Nephron (organoid): ENCODE data around the gene TMEM178A.

Experiments
- H3K27ac Mint-ChIP-seq, 3 experiments: 2 replicates each; pipeline ENCODE4 v1.8.0; 2020; ENCODE audit warnings: mixed read lengths in 3 of 3, mild to moderate bottlenecking in 2 of 3, moderate library complexity in 1 of 3
- H3K27me3 Mint-ChIP-seq: 2 replicates; pipeline ENCODE4 v1.8.0; 2021; ENCODE audit warnings: low read depth, mild to moderate bottlenecking, moderate library complexity, mixed read lengths
- H3K36me3 Mint-ChIP-seq: 2 replicates; pipeline ENCODE4 v1.8.0; 2020; ENCODE audit warnings: low read depth, mixed read lengths
- H3K4me1 Mint-ChIP-seq: 2 replicates; pipeline ENCODE4 v1.8.0; 2020; ENCODE audit warnings: mixed read lengths
- H3K4me3 Mint-ChIP-seq, 3 experiments: 2 replicates each; pipeline ENCODE4 v1.8.0; 2020; ENCODE audit warnings: mild to moderate bottlenecking in 3 of 3, mixed read lengths in 3 of 3, moderate library complexity in 2 of 3
- H3K9me3 Mint-ChIP-seq: 2 replicates; pipeline ENCODE4 v1.8.0; 2020; ENCODE audit warnings: mixed read lengths
- CTCF ChIP-seq, 3 experiments: fragments of 200-600 bp; sonication (generic); IDR thresholded peaks; one replicate each; pipeline ENCODE4 v1.5.0; 2021; ENCODE audit warnings: antibody characterized with exemption in 3 of 3; ENCODE audit not compliant: unreplicated experiment in 3 of 3

The TMEM178A gene

GRCh38 chr2:39631718-39632117 is 34.0 kb upstream of the TMEM178A start:
- TF ChIP-seq CTCF (IDR thresholded peaks at IDR 0.05; ENCODE audit: unreplicated experiment in 3 of 3) = no peak
- H3K27me3 Mint-ChIP-seq = no peaks in the 10 kb centered on the region
- peaks cover 3% of the 10 kb centered on the region for H3K9me3 Mint-ChIP-seq
- peaks cover 2% of the 10 kb centered on the region for H3K4me1 Mint-ChIP-seq
- H3K36me3 Mint-ChIP-seq = peaks cover 3% of the 10 kb centered on the region
- no peak overlapping the region for H3K27ac Mint-ChIP-seq
- no peak overlapping the region for H3K4me3 Mint-ChIP-seq

GRCh38 chr2:39632876-39633275 is 32.8 kb upstream of the TMEM178A start:
- Mint-ChIP-seq H3K9me3 (peaks cover 3% of the 10 kb centered on the region), H3K4me3 (no peak overlapping the region), H3K27ac (no peak overlapping the region), H3K27me3 (no peaks in the 10 kb centered on the region), H3K4me1 (no peaks in the 10 kb centered on the region), H3K36me3 (peaks cover 3% of the 10 kb centered on the region)
- TF ChIP-seq CTCF (IDR thresholded peaks at IDR 0.05; ENCODE audit: unreplicated experiment in 3 of 3) = no peak

- Mint-ChIP-seq H3K27me3 (no peaks in the 10 kb centered on the region), H3K9me3 (no peaks in the 10 kb centered on the region), H3K4me1 (no peaks in the 10 kb centered on the region), H3K27ac (no peak overlapping the region), H3K4me3 (no peak overlapping the region), H3K36me3 (no peaks in the 10 kb centered on the region)
- no peak for TF ChIP-seq CTCF (IDR thresholded peaks at IDR 0.05; ENCODE audit: unreplicated experiment in 3 of 3)
Observed at GRCh38 chr2:39636306-39636705, 29.4 kb upstream of the TMEM178A start.

- no peaks in the 10 kb centered on the region for H3K27me3 Mint-ChIP-seq
- no peak for TF ChIP-seq CTCF (IDR thresholded peaks at IDR 0.05; ENCODE audit: unreplicated experiment in 3 of 3)
- no peaks in the 10 kb centered on the region for H3K36me3 Mint-ChIP-seq
- no peaks in the 10 kb centered on the region for H3K9me3 Mint-ChIP-seq
- no peak overlapping the region for H3K4me3 Mint-ChIP-seq
- peaks cover 13% of the 10 kb centered on the region for H3K4me1 Mint-ChIP-seq
- H3K27ac Mint-ChIP-seq = no peak overlapping the region
Observed at GRCh38 chr2:39638581-39638980, 27.1 kb upstream of the TMEM178A start.

- Mint-ChIP-seq H3K27ac (no peak overlapping the region), H3K27me3 (peaks cover 3% of the 10 kb centered on the region), H3K36me3 (no peaks in the 10 kb centered on the region), H3K9me3 (no peaks in the 10 kb centered on the region), H3K4me3 (no peak overlapping the region), H3K4me1 (peaks cover 13% of the 10 kb centered on the region)
- no peak for TF ChIP-seq CTCF (IDR thresholded peaks at IDR 0.05; ENCODE audit: unreplicated experiment in 3 of 3)
Observed at GRCh38 chr2:39640107-39640506, 25.6 kb upstream of the TMEM178A start.

- TF ChIP-seq CTCF (IDR thresholded peaks at IDR 0.05; ENCODE audit: unreplicated experiment in 3 of 3) = no peak
- no peaks in the 10 kb centered on the region for H3K9me3 Mint-ChIP-seq
Observed at GRCh38 chr2:39640681-39641080, 25.0 kb upstream of the TMEM178A start.

More at GRCh38 chr2:39640681-39641080, 25.0 kb upstream of the TMEM178A start:
- Mint-ChIP-seq H3K36me3 (no peaks in the 10 kb centered on the region), H3K27me3 (peaks cover 3% of the 10 kb centered on the region), H3K4me1 (peaks cover 13% of the 10 kb centered on the region), H3K4me3 (no peak overlapping the region), H3K27ac (no peak overlapping the region)
